Ishikawa (cell line): ENCODE data around the gene PLEKHA5.

Experiments
- TAF1 ChIP-seq: IDR thresholded peaks from 2 replicates; pipeline ENCODE4 v1.6.1; 2012; ENCODE audit warnings: low read depth, mild to moderate bottlenecking
- YY1 ChIP-seq: IDR thresholded peaks from 2 replicates; pipeline ENCODE4 v1.6.1; 2012; ENCODE audit warnings: low read depth
- TF ChIP-seq, protein P1 (sequence below): IDR thresholded peaks from 2 replicates; pipeline ENCODE4 v1.6.1; 2012

- no peak for TF ChIP-seq YY1
- TF ChIP-seq, protein P1, sequence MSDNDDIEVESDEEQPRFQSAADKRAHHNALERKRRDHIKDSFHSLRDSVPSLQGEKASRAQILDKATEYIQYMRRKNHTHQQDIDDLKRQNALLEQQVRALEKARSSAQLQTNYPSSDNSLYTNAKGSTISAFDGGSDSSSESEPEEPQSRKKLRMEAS = no peak
- TF ChIP-seq TAF1 = no peak
These were observed 61.6 kb downstream of the PLEKHA5 start for GRCh38 chr12:19191089-19191488.
